K562 (cell line): Measurements from ENCODE around the gene CREB5. TPM values are rescaled to one million over a fixed set of nuclear protein-coding genes. Genes with fewer than 3 reads are reported as not detected.

Experiments
- ATAC-seq: fragments of 200-7000 bp; cut with Tn5 transposase; 3 replicates; pipeline ENCODE4 v1.9.1; 2020; ENCODE audit warnings: moderate library complexity
- BruUV-seq: library from RNA; stranded (reverse); fragments of 400-500 nt; replicated peaks from 2 replicates; lab custom pipeline; 2021; lab: Mats Ljungman, UMichigan
- CTCF ChIA-PET: fragments of 300-600 bp; formaldehyde crosslinking; extraction: SDS; loops from one replicate; lab custom pipeline; 2021; ENCODE audit warnings: low intra/inter-chr PET ratio; lab: Yijun Ruan, JAX
- POLR2A ChIA-PET: fragments of 300-600, 350-650 bp; sonication (Branson Sonifier 250); formaldehyde crosslinking; extraction: SDS; loops from one replicate; lab custom pipeline; 2021; ENCODE audit warnings: antibody characterized with exemption, inconsistent platforms; lab: Yijun Ruan, JAX
- DNase-seq, 4 experiments: peaks; one replicate each; pipeline versions ENCODE4 v3.0.0 to v3.0.0-alpha.2; 2011 to 2018; ENCODE audit warnings: low spot score in 3 of 4, mixed read lengths in 3 of 4; ENCODE audit errors: extremely low read depth in 1 of 4
- FAIRE-seq: peaks from 2 replicates; lab custom pipeline; 2011; peaks lifted over from hg19 to GRCh38; lab: Jason Lieb, UNC
- H2AFZ ChIP-seq: 2 replicates; pipeline ENCODE4 v1.6.0; 2011; ENCODE audit warnings: low read depth, low read length, control low read depth, inconsistent platforms
- H3K27ac ChIP-seq: fragments of 200-600 bp; 3 replicates; pipeline ENCODE4 v1.8.0; 2011; ENCODE audit warnings: low read depth, mild to moderate bottlenecking, control low read depth, inconsistent platforms, low read length, moderate library complexity, mixed read lengths; ENCODE audit errors: extremely low read depth
- H3K27me3 ChIP-seq, 2 experiments: fragments of 300-600 bp in 1 of 2; 2 replicates in 1 of 2; 3 replicates in 1 of 2; pipeline versions ENCODE4 v1.6.0 to v1.8.0; 2011; ENCODE audit warnings: inconsistent platforms in 2 of 2, low read length in 2 of 2, mild to moderate bottlenecking in 1 of 2, mixed read lengths in 1 of 2, moderate library complexity in 1 of 2; ENCODE audit not compliant: control insufficient read depth in 2 of 2, insufficient read depth in 2 of 2
- H3K36me3 ChIP-seq: fragments of 300-600 bp; 3 replicates; pipeline ENCODE4 v1.8.0; 2011; ENCODE audit warnings: mild to moderate bottlenecking, low read length, inconsistent platforms; ENCODE audit not compliant: control insufficient read depth, insufficient read depth
- H3K4me1 ChIP-seq, 2 experiments: fragments of 200-600 bp in 1 of 2; replicated peaks in 1 of 2; 2 replicates in 1 of 2; 3 replicates in 1 of 2; pipeline versions ENCODE4 v1.5.1 to v1.8.0; 2011; ENCODE audit warnings: inconsistent platforms in 2 of 2, low read length in 2 of 2, mild to moderate bottlenecking in 1 of 2, mixed read lengths in 1 of 2, moderate library complexity in 1 of 2; ENCODE audit not compliant: control insufficient read depth in 2 of 2, insufficient read depth in 2 of 2
- H3K4me2 ChIP-seq: 2 replicates; pipeline ENCODE4 v1.6.1; 2011; ENCODE audit warnings: low read length, control low read depth, inconsistent platforms, mixed read lengths; ENCODE audit not compliant: insufficient read depth
- H3K4me3 ChIP-seq: fragments of 200-600 bp; sonication (generic), shearing (Covaris generic); 2 replicates; pipeline ENCODE4 v1.5.1; 2016; ENCODE audit warnings: control low read depth, inconsistent platforms
- H3K79me2 ChIP-seq: fragments of 200-600 bp; 3 replicates; pipeline ENCODE4 v1.8.0; 2011; ENCODE audit warnings: low read length, inconsistent platforms; ENCODE audit not compliant: control insufficient read depth, insufficient read depth
- H3K9ac ChIP-seq, 2 experiments: 2 replicates each; pipeline versions ENCODE4 v1.6.0 to v1.6.1; 2011; ENCODE audit warnings: low read depth in 2 of 2, low read length in 2 of 2, control low read depth in 1 of 2, inconsistent platforms in 1 of 2, mild to moderate bottlenecking in 1 of 2, mixed read lengths in 1 of 2; ENCODE audit not compliant: insufficient read depth in 1 of 2
- H3K9me1 ChIP-seq: one replicate; pipeline ENCODE4 v1.6.0; 2011; ENCODE audit warnings: inconsistent platforms, mild to moderate bottlenecking, low read length, moderate library complexity; ENCODE audit not compliant: control insufficient read depth, insufficient read depth
- H3K9me3 ChIP-seq: replicated peaks from 2 replicates; pipeline ENCODE4 v1.5.1; 2011; ENCODE audit warnings: low read depth, low read length, inconsistent platforms; ENCODE audit not compliant: control insufficient read depth, insufficient read depth
- H4K20me1 ChIP-seq: replicated peaks from 2 replicates; pipeline ENCODE4 v1.6.1; 2011; ENCODE audit warnings: low read length, inconsistent platforms, mixed read lengths; ENCODE audit not compliant: control insufficient read depth, insufficient read depth
- ATF7 ChIP-seq: fragments of 450-650 bp; IDR thresholded peaks from 2 replicates; pipeline ENCODE4 v1.7.1; 2014; ENCODE audit warnings: mild to moderate bottlenecking, moderate library complexity
- BMI1 ChIP-seq: fragments of 150-350 bp; IDR thresholded peaks from 2 replicates; pipeline ENCODE4 v1.6.1; 2014; ENCODE audit warnings: low read length
- CBFA2T2 ChIP-seq: fragments of 450-650 bp; conservative IDR thresholded peaks from 2 replicates; pipeline ENCODE4 v1.6.1; 2017; ENCODE audit warnings: mild to moderate bottlenecking
- FOXJ3 ChIP-seq: sonication (generic); formaldehyde crosslinking; IDR thresholded peaks from 2 replicates; pipeline ENCODE4 v1.4.0; 2020; ENCODE audit warnings: mild to moderate bottlenecking, missing genetic modification reagents
- JUN ChIP-seq, 2 experiments: sonication (generic) in 1 of 2; formaldehyde crosslinking in 1 of 2; IDR thresholded peaks; 2 replicates each; pipeline versions ENCODE4 v1.6.1 to v1.8.0; 2012 to 2022; ENCODE audit warnings: borderline replicate concordance in 2 of 2, mild to moderate bottlenecking in 2 of 2, improper control_type of control experiment in 1 of 2, low read depth in 1 of 2, low read length in 1 of 2, missing genetic modification reagents in 1 of 2
- NCOA4 ChIP-seq: fragments of 450-650 bp; IDR thresholded peaks from 2 replicates; pipeline ENCODE4 v1.6.1; 2018; ENCODE audit warnings: mild to moderate bottlenecking; ENCODE audit not compliant: partially characterized antibody
- POLR2A ChIP-seq: fragments of 450-650 bp; conservative IDR thresholded peaks from 2 replicates; pipeline ENCODE4 v1.6.1; 2016
- PTRF ChIP-seq: fragments of 450-650 bp; IDR thresholded peaks from 2 replicates; pipeline ENCODE4 v1.6.1; 2016; ENCODE audit warnings: mild to moderate bottlenecking, missing genetic modification characterization, missing compliant biosample characterization
- REST ChIP-seq, 2 experiments: fragments of 450-650 bp; formaldehyde crosslinking in 1 of 2; IDR thresholded peaks; 2 replicates each; pipeline versions ENCODE4 v1.4.0 to v1.6.1; 2014 to 2020; ENCODE audit warnings: mild to moderate bottlenecking in 2 of 2, borderline replicate concordance in 1 of 2, low read depth in 1 of 2
- RUNX1 ChIP-seq: sonication (generic); IDR thresholded peaks from 2 replicates; pipeline ENCODE4 v1.6.1; 2016; ENCODE audit warnings: antibody characterized with exemption, low read depth
- SAP30 ChIP-seq: fragments of 200-600 bp; sonication (generic); IDR thresholded peaks from 2 replicates; pipeline ENCODE4 v1.6.1; 2012; ENCODE audit warnings: borderline replicate concordance, low read depth, mild to moderate bottlenecking, moderate library complexity, low read length, control low read depth, inconsistent platforms; ENCODE audit not compliant: insufficient read depth, poor library complexity, severe bottlenecking
- ZNF354B ChIP-seq: fragments of 250-450 bp; sonication (Bioruptor Pico); IDR thresholded peaks from 2 replicates; pipeline ENCODE4 v1.4.0; 2020
- WGBS: fragments of 100-300 bp; shearing (Covaris generic); methylation state at CpG from one replicate; pipeline ENCODE4 v1.1.6; 2016; ENCODE audit warnings: low coverage, mixed read lengths; ENCODE audit not compliant: insufficient coverage; ENCODE audit errors: missing lambda C conversion rate; 5-methylcytosine and 5-hydroxymethylcytosine counted together
- in situ Hi-C: fragments of 300-500 bp; cut with MboI; formaldehyde crosslinking; loops from 4 replicates; pipeline ENCODE4 v1.15.0; 2018; ENCODE audit warnings: inconsistent platforms, mixed read lengths
- intact Hi-C: fragments of 100-400 bp; cut with micrococcal nuclease; formaldehyde crosslinking; loops from 2 replicates; pipeline ENCODE4 v1.14.2; 2022
- polyA plus RNA-seq, 8 experiments: library from polyadenylated mRNA; depleted of rRNA in 4 of 8; stranded (reverse) in 5 of 8; unstranded in 3 of 8; fragments of >200 nt; fragmentation: Nextera tagmentation in 2 of 8; fragmentation: Illumina TruSeq in 1 of 8; extraction: Ambion mirVana in 2 of 8; extraction: Trizol in 1 of 8; gene quantifications; 2 replicates each; pipeline versions ENCODE4 v1.2.1 to v1.2.3, GENCODE V29; 2011 to 2014; ENCODE audit warnings: inconsistent platforms in 1 of 8, missing spikeins in 1 of 8
- total RNA-seq, 7 experiments: library from RNA; depleted of rRNA in 6 of 7; stranded (reverse); fragments of >200 nt in 6 of 7; fragmentation: Illumina TruSeq in 2 of 7; extraction: Trizol in 2 of 7; gene quantifications; 2 replicates each; pipeline versions ENCODE4 v1.2.1 to v1.2.3, GENCODE V29; 2011 to 2021; ENCODE audit warnings: low replicate concordance in 1 of 7

Gene CREB5
- total and polyA plus RNA-seq, 9 of the 15 experiments (the other 6 are each of a cell fraction or from before 2014, with no cell fraction given), result 0.33 to 6.4 (median 1.8) TPM

DNA sequence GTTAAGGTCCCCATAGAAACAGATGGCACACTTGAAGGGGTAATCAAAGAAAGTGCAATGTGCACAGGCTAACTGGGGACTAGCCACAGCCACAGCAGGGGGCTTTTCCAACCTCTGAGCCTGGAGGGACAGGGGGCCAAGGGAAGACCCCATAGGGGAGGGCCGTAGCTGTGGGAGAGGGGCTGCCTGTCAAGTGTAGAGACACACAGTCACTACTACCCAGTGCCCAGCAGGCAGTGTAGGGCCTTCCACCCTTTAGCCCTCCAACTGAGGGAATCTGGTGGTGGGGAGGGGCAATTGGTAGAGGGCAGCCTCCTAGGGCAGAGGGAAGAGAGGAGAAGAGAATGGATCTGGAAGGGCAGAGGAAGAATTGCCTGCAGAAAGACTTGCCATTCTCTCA is 54.6 kb downstream of the CREB5 start:
- WGBS, result no CpG with 5 or more reads among the region's 1 CpG
- ATAC-seq, result no peak
- in situ Hi-C loops (no loop called here), intact Hi-C loops (no loop called here)
- Histone ChIP-seq H3K4me3 (no peak overlapping the region), H3K9ac (no peak overlapping the region), H2AFZ (no peak overlapping the region), H3K27ac (no peak overlapping the region), H3K36me3 (no peaks in the 10 kb centered on the region), H3K4me1 (no peaks in the 10 kb centered on the region), H3K27me3 (no peaks in the 10 kb centered on the region; a peak in 2 of 5 replicates), H3K79me2 (no peaks in the 10 kb centered on the region), H3K9me1 (no peaks in the 10 kb centered on the region), H3K9me3 (no peaks in the 10 kb centered on the region), H4K20me1 (no peaks in the 10 kb centered on the region; the same call in 1 of the 2 replicates), H3K4me2 (no peak overlapping the region)
- ChIA-PET CTCF (no interaction called here), POLR2A (no interaction called here)
- no peak for DNase-seq
- BruUV-seq, result no TSS peak
- FAIRE-seq, result no peak
- no peak for TF ChIP-seq POLR2A
- TF ChIP-seq RUNX1, result no peak
- no peak for TF ChIP-seq PTRF (tag)
- TF ChIP-seq JUN (IDR thresholded peaks at IDR 0.05; ENCODE audit: borderline replicate concordance, low read depth, low read length), result no peak
- TF ChIP-seq JUN (CRISPR knock-in tag; IDR thresholded peaks at IDR 0.05; ENCODE audit: borderline replicate concordance), result no peak
- TF ChIP-seq FOXJ3 (CRISPR knock-in tag), result no peak
- no peak for TF ChIP-seq ZNF354B
- TF ChIP-seq NCOA4, result no peak
- TF ChIP-seq ATF7, result no peak
- TF ChIP-seq SAP30, result no peak
- no peak for TF ChIP-seq REST (IDR thresholded peaks at IDR 0.05; ENCODE audit: borderline replicate concordance)
- no peak for TF ChIP-seq REST (CRISPR knock-in tag; IDR thresholded peaks at IDR 0.05; ENCODE audit: low read depth)
- no peak for TF ChIP-seq BMI1
- no peak for TF ChIP-seq CBFA2T2
